Spleen (tissue), 11 donors: ENCODE measurements around the gene MAP4K2. TPM values are rescaled to one million over a fixed set of nuclear protein-coding genes. Genes with fewer than 3 reads are reported as not detected.

Source experiments
- DNase-seq: peaks from one replicate; pipeline ENCODE4 v3.0.0-alpha.2; 2020
- H3K27ac ChIP-seq, 8 donors: fragments of 200-600 bp; sonication (generic) in 7 of 8; 1 replicate in 4 of 8; 2 replicates in 4 of 8; pipeline versions ENCODE4 v1.5.0 to v1.8.0; 2016 to 2021; ENCODE audit warnings: inconsistent platforms in 4 of 8, mild to moderate bottlenecking in 4 of 8, moderate library complexity in 1 of 8
- H3K27me3 ChIP-seq, 7 donors: fragments of 200-600 bp; sonication (generic) in 6 of 7; replicated peaks in 1 of 7; 1 replicate in 4 of 7; 2 replicates in 3 of 7; pipeline versions ENCODE4 v1.5.0 to v1.8.0; 2016 to 2021; ENCODE audit warnings: inconsistent platforms in 3 of 7, mild to moderate bottlenecking in 1 of 7
- H3K36me3 ChIP-seq, 6 donors: fragments of 200-600 bp; sonication (generic) in 5 of 6; 1 replicate in 4 of 6; 2 replicates in 2 of 6; pipeline versions ENCODE4 v1.5.0 to v1.8.0; 2016 to 2021; ENCODE audit warnings: inconsistent platforms in 2 of 6
- H3K4me1 ChIP-seq, 6 donors: fragments of 200-600 bp; sonication (generic) in 5 of 6; 1 replicate in 3 of 6; 2 replicates in 3 of 6; pipeline versions ENCODE4 v1.5.0 to v1.8.0; 2016 to 2021; ENCODE audit warnings: inconsistent platforms in 3 of 6
- H3K4me3 ChIP-seq, 8 donors: fragments of 200-600 bp; sonication (generic) in 7 of 8; 1 replicate in 4 of 8; 2 replicates in 4 of 8; pipeline versions ENCODE4 v1.5.0 to v1.8.0; 2016 to 2021; ENCODE audit warnings: inconsistent platforms in 4 of 8, mild to moderate bottlenecking in 4 of 8, moderate library complexity in 2 of 8
- H3K9me3 ChIP-seq, 8 donors: fragments of 200-600 bp; sonication (generic) in 7 of 8; 1 replicate in 4 of 8; 2 replicates in 4 of 8; pipeline versions ENCODE4 v1.5.0 to v1.8.0; 2016 to 2021; ENCODE audit warnings: inconsistent platforms in 4 of 8
- POLR2A ChIP-seq, 3 donors: fragments of 450-650 bp; IDR thresholded peaks; one replicate each; pipeline ENCODE4 v1.5.1; 2017; ENCODE audit warnings: antibody characterized with exemption in 3 of 3, mild to moderate bottlenecking in 1 of 3
- POLR2AphosphoS5 ChIP-seq, 3 donors: sonication (generic); formaldehyde crosslinking; IDR thresholded peaks; one replicate each; pipeline ENCODE4 v1.5.1; 2017; ENCODE audit warnings: antibody characterized with exemption in 3 of 3
- WGBS, 5 donors: extraction: QIAGEN DNeasy Blood & Tissue Kit in 3 of 5; methylation state at CpG; one replicate each; pipeline versions ENCODE4 v1.1.5 to v1.1.7; 2013 to 2018; 5-methylcytosine and 5-hydroxymethylcytosine counted together
- intact Hi-C: fragments of 100-400 bp; cut with DNase I; formaldehyde crosslinking; loops from one replicate; pipeline ENCODE4 v1.15.0; 2023; ENCODE audit warnings: low total_unique reads
- polyA plus RNA-seq, 3 donors: library from polyadenylated mRNA; stranded (reverse); fragments of 200-250 nt; gene quantifications; one replicate each; pipeline ENCODE4 v1.2.1, GENCODE V29; 2013
- total RNA-seq, 7 donors: library from RNA; depleted of rRNA in 3 of 7; stranded (reverse); fragments of >200 nt in 3 of 7; fragmentation: NEBNext Ultra II Directional in 4 of 7; extraction: Animal tissue kit (Norgen Biotek cat#: 25700) in 4 of 7; gene quantifications; one replicate each; pipeline versions ENCODE4 v1.1.0 to v1.2.1, GENCODE V29; 2016 to 2021
- TF ChIP-seq, protein P1 (sequence below), 11 experiments: fragments of 200-600 bp in 7 of 11; fragments of 450-650 bp in 4 of 11; sonication (generic) in 4 of 11; IDR thresholded peaks in 8 of 11; conservative IDR thresholded peaks in 3 of 11; 1 replicate in 7 of 11; 2 replicates in 4 of 11; pipeline versions ENCODE4 v1.4.0 to v1.8.0; 2016 to 2021; ENCODE audit warnings: antibody characterized with exemption in 11 of 11, inconsistent platforms in 4 of 11, mild to moderate bottlenecking in 1 of 11
- donor health status: healthy with polysubstance abuse.
- donor health status: DM: no; HTN: no; CAD: no; lungs with moderate emphysema.
- donor health status: DM: no; HTN: no; CAD: no.
- donor health status: Bipolar disorder and iron deficiency.
- donor health status: healthy.
- donor health status: DM: no; HTN: no; CAD: no.
- donor health status: DM: yes; HTN: yes; CAD: no.

The MAP4K2 gene
- total and polyA plus RNA-seq, 10 donors = 40.8 to 106 (median 60.6) TPM

DNA sequence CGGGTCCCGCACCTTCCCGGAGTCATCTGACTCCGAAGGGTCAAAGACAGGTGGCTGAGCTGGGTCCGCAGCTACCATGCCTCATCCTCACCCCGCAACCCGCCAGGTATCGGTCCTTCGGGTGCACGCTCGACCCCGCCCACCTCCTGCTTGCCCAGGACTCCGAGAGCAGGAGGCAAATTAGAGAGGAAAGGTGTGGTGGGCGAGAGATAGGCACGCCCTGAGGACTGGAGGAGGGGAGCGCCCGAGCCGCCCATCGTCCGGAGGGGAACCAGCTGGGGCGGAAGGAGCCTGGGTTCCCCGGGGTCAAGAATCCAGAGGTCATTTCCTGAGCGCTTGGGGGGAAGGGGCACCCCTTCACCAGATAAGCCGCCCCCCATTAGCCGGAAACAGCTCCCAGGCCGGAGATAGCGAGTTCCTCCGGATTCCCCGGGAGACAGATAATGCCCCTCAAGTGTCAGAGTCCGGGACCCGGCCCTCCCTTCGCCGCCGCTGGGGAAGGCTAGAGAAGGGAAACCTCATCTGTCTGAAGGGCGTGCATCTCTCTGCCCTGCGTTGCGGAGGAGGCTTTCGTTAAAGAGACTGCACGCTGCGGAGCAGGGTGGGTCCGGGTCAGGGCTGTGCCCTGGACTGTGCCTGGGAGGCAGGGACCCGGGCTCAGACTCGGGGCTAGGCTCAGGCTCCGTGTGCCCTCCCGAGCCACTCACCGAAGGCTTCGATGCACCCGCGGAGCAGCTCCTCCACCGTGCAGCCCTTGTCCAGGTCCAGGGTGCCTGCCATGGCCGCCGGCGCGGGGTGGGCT, 60.7 kb downstream of the MAP4K2 start:
- H3K4me3 ChIP-seq = peak overlapping the region; percentile 63 to 96 (median 76)
- peaks cover 0 to 47% (median 34%) of the 10 kb centered on the region in 6 donors for H3K36me3 ChIP-seq
- intact Hi-C loops = no loop called here
- WGBS, 5 donors = 8 to 12% (median 10%) methylated on average over 34 to 54 of the region's 54 CpGs
- DNase-seq = peak; percentile 89
- peak overlapping the region; percentile 81 to 100 (median 96) for H3K27ac ChIP-seq
- H3K9me3 ChIP-seq = no peaks in the 10 kb centered on the region
- H3K27me3 ChIP-seq = peaks cover 0 to 7% (median 0%) of the 10 kb centered on the region in 7 donors
- TF ChIP-seq, protein P1, sequence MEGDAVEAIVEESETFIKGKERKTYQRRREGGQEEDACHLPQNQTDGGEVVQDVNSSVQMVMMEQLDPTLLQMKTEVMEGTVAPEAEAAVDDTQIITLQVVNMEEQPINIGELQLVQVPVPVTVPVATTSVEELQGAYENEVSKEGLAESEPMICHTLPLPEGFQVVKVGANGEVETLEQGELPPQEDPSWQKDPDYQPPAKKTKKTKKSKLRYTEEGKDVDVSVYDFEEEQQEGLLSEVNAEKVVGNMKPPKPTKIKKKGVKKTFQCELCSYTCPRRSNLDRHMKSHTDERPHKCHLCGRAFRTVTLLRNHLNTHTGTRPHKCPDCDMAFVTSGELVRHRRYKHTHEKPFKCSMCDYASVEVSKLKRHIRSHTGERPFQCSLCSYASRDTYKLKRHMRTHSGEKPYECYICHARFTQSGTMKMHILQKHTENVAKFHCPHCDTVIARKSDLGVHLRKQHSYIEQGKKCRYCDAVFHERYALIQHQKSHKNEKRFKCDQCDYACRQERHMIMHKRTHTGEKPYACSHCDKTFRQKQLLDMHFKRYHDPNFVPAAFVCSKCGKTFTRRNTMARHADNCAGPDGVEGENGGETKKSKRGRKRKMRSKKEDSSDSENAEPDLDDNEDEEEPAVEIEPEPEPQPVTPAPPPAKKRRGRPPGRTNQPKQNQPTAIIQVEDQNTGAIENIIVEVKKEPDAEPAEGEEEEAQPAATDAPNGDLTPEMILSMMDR (IDR thresholded peaks at IDR 0.05 in 8 of 11, conservative IDR thresholded peaks at IDR 0.05 in 3 of 11) = no peak
- peak in 2 of 3 donors; percentile 36 to 42 for TF ChIP-seq POLR2AphosphoS5 (IDR thresholded peaks at IDR 0.05)
- peaks cover 27 to 79% (median 57%) of the 10 kb centered on the region in 6 donors for H3K4me1 ChIP-seq

DNA sequence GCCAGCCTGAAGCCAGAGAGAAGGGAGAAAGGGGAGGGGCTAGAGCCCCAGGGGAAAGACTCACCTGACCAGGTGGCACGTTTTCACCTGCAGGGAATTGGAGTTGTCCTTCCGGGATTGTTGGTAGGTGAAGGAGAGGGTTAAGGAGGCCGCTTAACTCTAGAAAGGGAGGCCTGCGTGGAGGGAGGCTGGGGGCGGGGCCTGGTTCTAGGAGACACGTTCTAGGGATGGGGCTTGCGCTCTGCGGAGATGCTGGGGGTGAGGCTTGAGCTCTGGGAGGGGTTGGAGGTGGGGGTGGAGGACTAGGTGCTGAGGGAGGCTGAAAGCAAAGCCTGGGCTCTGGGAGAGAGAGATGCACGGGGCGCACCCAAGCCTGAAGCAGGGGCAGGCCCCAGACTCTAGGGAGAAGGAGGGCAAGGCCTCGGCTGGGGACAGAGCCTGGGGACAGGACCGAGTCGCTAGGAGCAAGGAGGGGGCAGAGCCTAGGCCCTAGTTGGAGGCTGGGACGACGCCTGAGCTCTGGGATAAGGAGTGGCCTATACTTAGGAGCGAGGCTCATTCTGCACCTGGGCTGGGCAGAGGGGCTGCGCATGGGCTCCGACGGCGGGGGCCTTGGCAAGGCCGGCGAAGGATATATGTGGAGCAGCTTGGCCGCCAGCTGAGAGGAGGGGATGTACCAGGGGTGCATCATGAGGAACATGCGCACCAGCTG, 61.5 kb downstream of the MAP4K2 start:
- Histone ChIP-seq H3K4me1 (peaks cover 27 to 78% (median 54%) of the 10 kb centered on the region in 6 donors), H3K27ac (peak overlapping the region in 7 of 8 donors; percentile 95 to 100 (median 97)), H3K9me3 (no peaks in the 10 kb centered on the region), H3K36me3 (peaks cover 0 to 55% (median 41%) of the 10 kb centered on the region in 6 donors), H3K27me3 (peaks cover 0 to 7% (median 0%) of the 10 kb centered on the region in 7 donors), H3K4me3 (peak overlapping the region; percentile 63 to 96 (median 76))
- intact Hi-C loops = no loop called here
- TF ChIP-seq POLR2AphosphoS5 (IDR thresholded peaks at IDR 0.05) (peak in 1 of 3 donors; percentile 42), POLR2A (IDR thresholded peaks at IDR 0.05) (no peak)
- TF ChIP-seq, protein P1 (IDR thresholded peaks at IDR 0.05 in 8 of 11, conservative IDR thresholded peaks at IDR 0.05 in 3 of 11) = no peak
- DNase-seq = peak; percentile 84
- 73 to 81% (median 75%) methylated on average over 24 of the region's 24 CpGs for WGBS, 5 donors

DNA sequence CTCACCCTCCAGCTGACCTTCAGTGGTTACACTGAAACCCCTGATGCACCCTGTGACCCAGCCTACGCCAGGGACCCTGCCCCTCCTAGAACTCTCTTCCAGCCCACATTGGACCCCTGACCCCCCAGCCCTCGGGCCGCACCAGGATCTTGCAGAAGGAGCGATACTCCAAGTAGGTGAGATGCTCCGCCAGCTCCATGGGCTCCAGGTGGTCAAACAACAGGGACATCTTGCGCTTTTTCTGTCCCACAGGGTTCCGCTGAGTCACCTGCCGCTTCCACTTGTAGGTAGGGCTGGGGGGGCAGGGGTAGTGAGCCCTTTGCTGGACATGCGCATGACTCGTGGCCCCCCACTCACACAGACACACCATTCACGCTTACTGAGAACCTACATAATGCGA, 63.1 kb downstream of the MAP4K2 start:
- peaks cover 0 to 71% (median 58%) of the 10 kb centered on the region in 6 donors for H3K36me3 ChIP-seq
- peak; percentile 73 for DNase-seq
- no peak overlapping the region for H3K27ac ChIP-seq
- peaks cover 0 to 7% (median 0%) of the 10 kb centered on the region in 7 donors for H3K27me3 ChIP-seq
- H3K9me3 ChIP-seq = no peaks in the 10 kb centered on the region
- no peak overlapping the region for H3K4me3 ChIP-seq
- H3K4me1 ChIP-seq = peaks cover 17 to 74% (median 38%) of the 10 kb centered on the region in 6 donors
- intact Hi-C loops = no loop called here
- TF ChIP-seq POLR2A (IDR thresholded peaks at IDR 0.05) (no peak), POLR2AphosphoS5 (IDR thresholded peaks at IDR 0.05) (peak in 1 of 3 donors; percentile 6)
- TF ChIP-seq, protein P1 (IDR thresholded peaks at IDR 0.05 in 8 of 11, conservative IDR thresholded peaks at IDR 0.05 in 3 of 11) = no peak
- 93 to 96% (median 94%) methylated on average over 9 to 12 of the region's 12 CpGs for WGBS, 5 donors
